AG04449 (cell line): ENCODE results near the gene LCOR.

ENCODE experiments used
- CTCF ChIA-PET: fragments of 350-600 bp; formaldehyde crosslinking; extraction: SDS; loops from one replicate; lab custom pipeline; 2021; ENCODE audit warnings: antibody characterized with exemption; lab: Yijun Ruan, JAX
- POLR2A ChIA-PET: fragments of 400-600, 350-600 bp; formaldehyde crosslinking; extraction: SDS; loops from one replicate; lab custom pipeline; 2020; ENCODE audit warnings: antibody characterized with exemption, inconsistent platforms; lab: Yijun Ruan, JAX
- DNase-seq: peaks from one replicate; pipeline ENCODE4 v3.0.0-alpha.2; 2010; ENCODE audit warnings: low read depth, low spot score
- H3K4me3 ChIP-seq: 2 replicates; pipeline ENCODE4 v1.5.1; 2011; ENCODE audit warnings: low read depth, mild to moderate bottlenecking, control low read depth, low read length
- CTCF ChIP-seq: IDR thresholded peaks from one replicate; pipeline ENCODE4 v1.5.1; 2011; ENCODE audit warnings: mild to moderate bottlenecking, moderate library complexity, low read length, control low read depth, inconsistent platforms; ENCODE audit not compliant: insufficient read depth; ENCODE audit errors: missing control alignments

Gene LCOR

GRCh38 chr10:97039538-97040247, 207.6 kb downstream of the LCOR start:
- no peak for TF ChIP-seq CTCF
- no peak for DNase-seq
- ChIA-PET CTCF (interaction anchor here (0.9 to 10.6 kb wide), 7 partner anchors 13 to 239 kb away, joined by 3 to 153 read pairs (median 3); no protein-coding TSS in a partner anchor), POLR2A (no interaction called here)
- H3K4me3 ChIP-seq = no peak overlapping the region

- CTCF ChIA-PET = interaction anchor here (1.2 to 10.6 kb wide), 3 partner anchors 13 to 169 kb away, joined by 3 to 153 read pairs (median 6); no protein-coding TSS in a partner anchor
These were observed 208.1 kb downstream of the LCOR start for GRCh38 chr10:97040248-97040584.

GRCh38 chr10:97040706-97041105, 208.6 kb downstream of the LCOR start:
- ChIA-PET CTCF (interaction anchor here (2.3 to 10.6 kb wide), 2 partner anchors 14 to 169 kb away, joined by 6 to 153 read pairs; no protein-coding TSS in a partner anchor), POLR2A (no interaction called here)
- H3K4me3 ChIP-seq = no peak overlapping the region
- DNase-seq = no peak
- TF ChIP-seq CTCF = no peak

More at GRCh38 chr10:97040248-97040584, 208.1 kb downstream of the LCOR start:
- POLR2A ChIA-PET = no interaction called here
- H3K4me3 ChIP-seq = no peak overlapping the region
- no peak for DNase-seq
- TF ChIP-seq CTCF = no peak

GRCh38 chr10:97042081-97042480, 210.0 kb downstream of the LCOR start:
- ChIA-PET POLR2A (no interaction called here), CTCF (interaction anchor here (0.7 to 10.6 kb wide), 3 partner anchors 15 to 1574 kb away, joined by 3 to 153 read pairs (median 6); no protein-coding TSS in a partner anchor)
- DNase-seq = no peak
- no peak for TF ChIP-seq CTCF
- no peak overlapping the region for H3K4me3 ChIP-seq

- TF ChIP-seq CTCF = no peak
- ChIA-PET POLR2A (no interaction called here), CTCF (interaction anchor here (1.0 kb wide), 1 partner anchor 169 kb away, joined by 3 read pairs; no protein-coding TSS in a partner anchor)
- no peak for DNase-seq
- H3K4me3 ChIP-seq = no peak overlapping the region
These were observed 210.8 kb downstream of the LCOR start for GRCh38 chr10:97042716-97043562.

GRCh38 chr10:97043563-97043855, 211.4 kb downstream of the LCOR start:
- no peak for TF ChIP-seq CTCF
- ChIA-PET CTCF (interaction anchor here (1.0 kb wide), 1 partner anchor 168 kb away, joined by 3 read pairs; no protein-coding TSS in a partner anchor), POLR2A (no interaction called here)
- no peak for DNase-seq
- H3K4me3 ChIP-seq = no peak overlapping the region
